Camera-type eye (tissue), 1 donor: ENCODE measurements around the gene ALKBH1. TPM values are rescaled to one million over a fixed set of nuclear protein-coding genes. Genes with fewer than 3 reads are reported as not detected.

Experiments used
- total RNA-seq: library from RNA; depleted of rRNA; stranded (reverse); fragments of >200 nt; gene quantifications from one replicate; pipeline ENCODE4 v1.2.3, GENCODE V29; 2014

Gene ALKBH1, protein sequence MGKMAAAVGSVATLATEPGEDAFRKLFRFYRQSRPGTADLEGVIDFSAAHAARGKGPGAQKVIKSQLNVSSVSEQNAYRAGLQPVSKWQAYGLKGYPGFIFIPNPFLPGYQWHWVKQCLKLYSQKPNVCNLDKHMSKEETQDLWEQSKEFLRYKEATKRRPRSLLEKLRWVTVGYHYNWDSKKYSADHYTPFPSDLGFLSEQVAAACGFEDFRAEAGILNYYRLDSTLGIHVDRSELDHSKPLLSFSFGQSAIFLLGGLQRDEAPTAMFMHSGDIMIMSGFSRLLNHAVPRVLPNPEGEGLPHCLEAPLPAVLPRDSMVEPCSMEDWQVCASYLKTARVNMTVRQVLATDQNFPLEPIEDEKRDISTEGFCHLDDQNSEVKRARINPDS
- total RNA-seq: 23.6 TPM

DNA sequence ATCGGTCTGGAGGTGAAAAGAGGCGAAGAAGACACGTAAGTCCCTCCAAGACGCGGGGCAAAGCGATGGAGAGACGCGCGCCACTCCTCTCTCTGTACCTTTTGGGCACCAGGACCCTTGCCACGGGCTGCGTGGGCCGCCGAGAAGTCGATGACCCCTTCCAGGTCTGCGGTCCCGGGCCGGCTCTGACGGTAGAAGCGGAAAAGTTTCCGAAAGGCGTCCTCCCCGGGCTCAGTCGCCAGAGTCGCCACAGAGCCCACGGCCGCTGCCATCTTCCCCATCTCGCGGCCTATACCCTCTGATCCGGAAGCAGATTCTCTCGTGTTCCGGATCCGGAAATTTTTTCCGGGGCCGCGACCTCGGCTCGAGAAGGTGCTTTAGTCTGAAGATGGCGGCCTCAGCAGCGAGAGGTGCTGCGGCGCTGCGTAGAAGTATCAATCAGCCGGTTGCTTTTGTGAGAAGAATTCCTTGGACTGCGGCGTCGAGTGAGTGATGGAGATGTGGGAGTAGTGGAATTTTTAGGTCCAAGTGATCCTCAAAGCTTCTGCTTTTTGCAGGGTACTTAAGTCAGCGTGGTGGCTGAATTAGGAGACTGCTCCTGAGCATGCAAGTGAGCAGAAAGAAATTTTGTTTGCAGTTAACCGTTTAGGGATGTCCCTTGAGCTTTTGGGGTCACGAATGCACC is at the start of gene ALKBH1, which contains the start of gene SLIRP:
TSS of gene ALKBH1 (minus strand) at position 300 of the 685 bp plus-strand sequence. CDS start at position 281, 19 bp downstream.
TSS of gene SLIRP (plus strand) at position 380 of the 685 bp plus-strand sequence. CDS start at position 389, 9 bp downstream.

Other genes with a start within 250 kb of the ALKBH1 start
- 127 TPM for gene AHSA1, start 249.9 kb downstream of the ALKBH1 start, total RNA-seq
- 0.88 TPM for gene ISM2, start 209.2 kb downstream of the ALKBH1 start, total RNA-seq
- 51.1 TPM for gene SPTLC2, start 91.4 kb downstream of the ALKBH1 start, total RNA-seq
- 70.5 TPM for gene SLIRP, start 80 bp upstream of the ALKBH1 start, total RNA-seq
- gene SNW1, start 53.1 kb upstream of the ALKBH1 start, total RNA-seq: 69.9 TPM
- gene ADCK1, start 92.1 kb upstream of the ALKBH1 start, total RNA-seq: 10.6 TPM